CD4-positive, alpha-beta T cell treated with Interferon alpha-2 for 1 hour (primary cell): Measurements from ENCODE around the gene DGKI.

ENCODE experiments used
- DNase-seq, 2 donors: peaks; one replicate each; pipeline ENCODE4 v3.0.0-alpha.2; 2020 to 2022

Gene DGKI

GRCh38 chr7:137778511-137778910 lies 68.3 kb downstream of the DGKI start:
- no peak for DNase-seq

- DNase-seq: no peak
Observed at GRCh38 chr7:137774793-137775201, 72.0 kb downstream of the DGKI start.

DNA sequence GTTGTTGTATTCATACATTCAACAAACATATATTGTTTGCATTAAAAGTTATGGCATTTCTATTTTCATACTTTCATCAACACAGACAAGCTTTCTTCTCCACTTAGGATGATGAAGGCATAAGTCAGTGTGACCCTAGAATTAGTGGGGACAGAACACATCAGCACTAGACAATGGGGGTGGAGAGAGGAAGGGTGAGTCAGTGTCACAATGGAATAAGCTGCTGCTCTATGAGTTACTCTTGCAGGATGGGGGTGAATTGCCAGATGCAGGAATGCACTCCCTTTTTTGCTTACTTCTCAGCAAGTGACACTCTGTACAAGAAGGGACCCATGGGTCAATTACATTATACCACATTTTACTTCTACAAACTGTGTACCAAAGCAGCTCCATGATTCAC lies 74.0 kb downstream of the DGKI start:
- no peak for DNase-seq

DNA sequence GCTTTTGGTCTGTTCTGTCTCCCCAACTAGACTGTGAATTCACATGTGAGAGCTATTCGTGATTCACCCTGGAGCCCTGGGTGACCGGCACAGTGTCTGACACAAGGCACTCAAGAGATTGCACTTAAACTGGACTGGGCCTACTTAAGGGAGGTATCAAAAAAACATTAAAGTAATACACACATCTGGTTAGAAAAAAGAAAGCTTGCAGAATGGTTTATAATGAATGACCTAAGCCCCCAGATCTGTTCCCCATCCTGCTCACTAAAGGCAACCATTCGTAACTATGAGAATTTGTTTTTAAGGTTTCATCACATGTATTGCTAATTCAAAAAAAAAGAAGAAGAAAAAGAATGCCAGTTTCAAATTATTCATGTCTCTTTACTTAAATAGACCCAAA lies 74.5 kb downstream of the DGKI start:
- DNase-seq: no peak

- no peak for DNase-seq
Observed at GRCh38 chr7:137771679-137772078, 75.1 kb downstream of the DGKI start.

DNA sequence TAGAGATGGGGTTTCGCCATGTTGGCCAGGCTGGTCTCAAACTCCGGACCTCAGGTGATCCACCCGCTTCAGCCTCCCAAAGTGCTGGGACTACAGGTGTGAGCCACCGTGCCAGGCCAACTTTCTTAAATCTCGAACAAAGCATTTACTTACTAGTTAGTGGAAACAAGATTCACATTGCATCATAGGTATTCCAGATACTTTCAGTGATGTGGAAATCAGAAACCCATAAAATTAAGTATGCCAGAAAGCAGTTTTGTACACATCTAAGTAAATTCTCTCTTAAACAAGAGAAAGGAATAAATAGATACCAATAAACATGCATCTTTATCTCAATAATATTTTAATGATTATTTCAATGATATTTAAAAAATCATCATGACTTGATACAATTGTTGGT lies 75.5 kb downstream of the DGKI start:
- DNase-seq: no peak

GRCh38 chr7:137768366-137768765 lies 78.4 kb downstream of the DGKI start:
- no peak for DNase-seq

GRCh38 chr7:137762334-137762733 lies 84.4 kb downstream of the DGKI start:
- no peak for DNase-seq

GRCh38 chr7:137760111-137760510 lies 86.7 kb downstream of the DGKI start:
- no peak for DNase-seq

DNA sequence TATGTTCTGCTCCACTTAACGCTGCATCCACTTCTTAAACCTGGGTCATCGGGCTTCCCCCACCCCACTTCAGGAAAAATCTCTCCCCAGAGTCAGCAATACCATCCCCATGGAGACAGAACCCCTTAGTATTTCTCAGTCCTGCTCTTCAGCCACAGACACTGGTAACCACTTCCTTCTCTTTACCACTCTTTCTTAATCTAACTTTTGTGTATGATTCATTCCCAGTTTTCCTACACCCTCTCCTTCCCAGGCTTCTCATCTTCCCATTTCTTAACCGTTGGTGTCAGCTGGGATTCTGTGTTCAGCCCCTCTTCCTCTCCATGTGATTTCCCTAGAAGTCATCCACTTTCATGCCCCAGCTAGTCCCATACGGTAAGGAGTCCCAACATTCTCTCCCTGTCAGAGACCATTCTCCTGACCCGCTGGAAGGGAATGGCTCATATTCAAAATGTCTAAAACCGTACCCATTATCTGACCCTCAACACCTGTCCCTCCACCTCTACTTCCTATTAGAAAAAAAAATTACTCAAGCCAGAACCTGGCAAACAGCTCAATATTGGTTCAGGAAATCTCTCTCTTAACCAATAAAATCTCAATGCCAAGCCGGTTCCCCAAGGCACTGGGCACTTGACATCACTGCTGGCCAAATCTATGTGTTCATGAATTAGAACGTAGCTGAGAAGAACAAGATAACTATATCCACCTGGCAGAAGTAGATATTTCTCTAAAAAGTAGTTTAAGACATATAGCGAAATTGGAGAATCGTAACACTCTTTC lies 89.4 kb downstream of the DGKI start:
- no peak for DNase-seq

GRCh38 chr7:137755846-137756651 lies 90.7 kb downstream of the DGKI start:
- no peak for DNase-seq

- no peak for DNase-seq
Observed at GRCh38 chr7:137755427-137755826, 91.3 kb downstream of the DGKI start.

GRCh38 chr7:137753948-137754851 lies 92.6 kb downstream of the DGKI start:
- DNase-seq: no peak

GRCh38 chr7:137753575-137753947 lies 93.2 kb downstream of the DGKI start:
- DNase-seq: no peak

DNA sequence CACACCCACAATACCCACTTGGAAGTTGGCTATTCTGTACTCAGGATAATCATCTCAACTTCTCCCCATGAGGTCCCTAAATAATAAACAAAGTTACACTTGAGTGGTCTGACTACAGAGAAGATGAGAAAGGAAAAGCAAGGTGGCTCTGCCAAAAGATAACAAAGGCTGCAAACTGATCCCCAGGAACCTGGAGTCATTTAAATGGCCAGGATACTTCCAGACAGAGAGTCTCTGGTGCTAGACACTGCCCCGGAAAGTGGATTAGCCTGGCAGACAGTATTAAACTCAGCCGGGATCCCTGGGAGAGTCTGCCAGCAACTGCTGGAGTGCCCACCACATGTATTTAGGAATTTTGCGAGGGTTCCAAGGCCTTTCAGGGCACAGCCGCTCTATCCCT lies 93.7 kb downstream of the DGKI start:
- no peak for DNase-seq

DNA sequence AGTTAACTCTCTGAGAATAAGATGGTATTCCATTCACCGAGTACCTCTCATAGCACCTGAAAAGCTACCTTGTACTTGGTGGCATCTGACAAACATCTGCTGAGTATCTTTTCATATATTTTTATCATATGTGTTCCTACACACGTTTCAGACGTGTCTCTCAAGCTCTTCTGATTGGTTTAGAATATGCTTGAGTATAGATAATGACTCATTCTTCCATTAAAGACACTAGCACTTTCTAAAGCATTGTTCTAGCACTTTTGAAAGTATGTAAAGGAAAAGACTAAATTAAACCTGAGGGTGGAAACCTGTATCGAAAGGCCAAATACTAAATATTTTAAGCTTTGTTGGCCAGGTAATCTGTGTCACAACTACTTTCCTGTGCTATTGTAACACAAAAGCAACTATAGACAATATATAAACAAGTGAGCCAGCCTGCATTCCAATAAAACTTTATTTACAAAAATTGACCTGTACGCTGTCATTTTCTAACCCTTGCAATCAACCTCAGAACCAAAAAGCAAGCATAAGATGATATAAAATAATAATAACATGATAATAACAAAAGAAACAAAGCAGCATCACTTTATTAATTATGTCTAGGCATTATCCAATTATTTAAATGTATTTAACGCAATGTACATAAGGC lies 95.3 kb downstream of the DGKI start:
- no peak for DNase-seq

- DNase-seq: no peak
Observed at GRCh38 chr7:137747359-137748031, 99.3 kb downstream of the DGKI start.

GRCh38 chr7:137743021-137743420 lies 103.8 kb downstream of the DGKI start:
- no peak for DNase-seq

DNA sequence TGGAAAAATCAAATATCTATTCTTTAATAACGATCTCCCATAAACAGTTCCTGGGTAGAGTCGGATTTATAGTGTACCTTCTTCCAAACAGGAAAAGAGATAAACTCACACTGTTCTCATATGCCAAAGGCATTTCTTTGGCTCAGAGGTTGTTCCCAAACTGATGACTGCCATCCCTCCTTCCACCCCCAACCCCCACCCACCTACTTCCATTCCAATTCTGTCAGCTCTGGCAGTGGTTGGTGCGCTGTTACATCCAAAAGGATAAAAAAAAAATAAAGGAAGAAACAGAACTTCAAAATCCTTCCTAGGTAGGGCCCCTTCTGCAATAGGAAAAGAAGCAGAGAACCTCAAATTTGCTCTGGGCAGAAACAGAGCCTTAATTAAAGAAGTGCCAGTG lies 104.7 kb downstream of the DGKI start:
- no peak for DNase-seq

DNA sequence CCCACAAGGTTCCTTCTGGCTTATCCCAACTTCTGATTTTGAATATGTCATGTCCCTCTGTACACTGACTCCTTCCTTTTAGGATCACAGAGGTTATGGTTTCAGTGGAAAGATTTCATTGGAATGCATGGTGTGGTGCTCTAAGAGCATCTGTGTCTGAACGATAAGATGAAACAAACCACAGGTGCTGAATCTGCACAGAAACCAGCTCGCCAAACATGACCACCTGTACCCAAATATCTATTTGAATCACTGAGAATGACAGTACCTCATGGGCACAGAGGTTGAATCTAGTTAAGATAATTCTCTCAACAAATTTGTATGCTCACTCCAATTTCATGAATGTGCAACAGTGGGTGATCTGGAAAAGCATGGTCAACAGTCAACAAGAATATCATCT lies 105.3 kb downstream of the DGKI start:
- no peak for DNase-seq

DNA sequence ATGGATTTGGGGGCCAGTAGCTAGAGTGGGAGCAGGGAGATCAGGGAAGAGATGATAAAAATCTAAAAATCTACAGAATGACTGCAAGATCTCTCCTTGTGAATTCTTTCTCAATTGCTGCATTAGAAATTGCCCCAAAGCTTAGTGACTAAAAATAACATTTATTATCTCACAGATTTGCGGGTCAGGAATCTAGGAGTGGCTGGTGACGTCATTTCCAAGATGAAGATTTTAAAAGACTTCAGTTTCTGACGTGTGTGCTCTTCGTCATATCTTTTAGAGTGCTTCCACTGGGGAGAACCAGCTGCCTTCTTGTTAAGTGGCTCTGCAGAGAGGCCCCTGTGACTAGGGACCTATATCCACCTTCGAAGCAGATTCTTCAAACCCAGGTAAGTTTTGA lies 112.6 kb downstream of the DGKI start:
- DNase-seq: no peak

- DNase-seq: no peak
Observed at GRCh38 chr7:137732168-137732567, 114.6 kb downstream of the DGKI start.
